Natural killer cell (primary cell): ENCODE data around the gene ETV2. TPM values are rescaled to one million over a fixed set of nuclear protein-coding genes. Genes with fewer than 3 reads are reported as not detected.
A peak's percentile ranks its signal among the peaks of the same experiment; 100 is the strongest.

Source experiments
- ATAC-seq, 3 donors: fragments of 150-1000 bp in 2 of 3; fragments of 200-7000 bp in 1 of 3; cut with Tn5 transposase; 1 replicate in 1 of 3; 2 replicates in 2 of 3; pipeline ENCODE4 v1.10.0; 2021; ENCODE audit warnings: mild to moderate bottlenecking in 2 of 3, moderate library complexity in 2 of 3
- DNase-seq, 2 donors: peaks; one replicate each; pipeline versions ENCODE4 v3.0.0 to v3.0.0-alpha.2; 2013 to 2021; ENCODE audit warnings: mixed read lengths in 1 of 2
- H3K27ac ChIP-seq: one replicate; pipeline ENCODE4 v1.5.1; 2013; ENCODE audit warnings: mild to moderate bottlenecking, low read length
- H3K27me3 ChIP-seq: one replicate; pipeline ENCODE4 v1.6.1; 2013; ENCODE audit warnings: low read length; ENCODE audit not compliant: control insufficient read depth, insufficient read depth
- H3K36me3 ChIP-seq: one replicate; pipeline ENCODE4 v1.6.1; 2013; ENCODE audit warnings: low read length; ENCODE audit not compliant: control insufficient read depth, insufficient read depth
- H3K4me1 ChIP-seq: one replicate; pipeline ENCODE4 v1.6.1; 2013; ENCODE audit warnings: low read length; ENCODE audit not compliant: control insufficient read depth, insufficient read depth
- H3K4me3 ChIP-seq: one replicate; pipeline ENCODE4 v1.5.1; 2013; ENCODE audit warnings: low read length
- H3K9me3 ChIP-seq: one replicate; pipeline ENCODE4 v1.6.1; 2013; ENCODE audit warnings: low read length; ENCODE audit not compliant: control insufficient read depth, insufficient read depth
- H3K27ac Mint-ChIP-seq, 2 donors: one replicate each; pipeline ENCODE4 v1.8.0; 2022; ENCODE audit warnings: mild to moderate bottlenecking in 2 of 2, mixed read lengths in 2 of 2, moderate library complexity in 1 of 2
- H3K27me3 Mint-ChIP-seq, 2 donors: one replicate each; pipeline ENCODE4 v1.8.0; 2022; ENCODE audit warnings: low read depth in 2 of 2, mixed read lengths in 2 of 2
- H3K36me3 Mint-ChIP-seq: one replicate; pipeline ENCODE4 v1.8.0; 2022; ENCODE audit warnings: mixed read lengths
- H3K4me1 Mint-ChIP-seq, 2 donors: one replicate each; pipeline ENCODE4 v1.8.0; 2022; ENCODE audit warnings: mixed read lengths in 2 of 2
- H3K4me3 Mint-ChIP-seq: one replicate; pipeline ENCODE4 v1.8.0; 2022; ENCODE audit warnings: mild to moderate bottlenecking, moderate library complexity, mixed read lengths
- H3K9me3 Mint-ChIP-seq, 2 donors: one replicate each; pipeline ENCODE4 v1.8.0; 2022; ENCODE audit warnings: mixed read lengths in 2 of 2
- WGBS: methylation state at CpG from one replicate; pipeline ENCODE4 v1.1.7; 2013; ENCODE audit warnings: missing lambda C conversion rate; ENCODE audit not compliant: insufficient coverage; 5-methylcytosine and 5-hydroxymethylcytosine counted together
- intact Hi-C: fragments of 100-400 bp; cut with micrococcal nuclease; formaldehyde crosslinking; loops from one replicate; pipeline ENCODE4 v1.14.2; 2022
- total RNA-seq, 4 donors: library from RNA; stranded (reverse); fragments of 120-200 nt in 1 of 4; gene quantifications; one replicate each; pipeline versions ENCODE4 v1.2.3 to v1.2.4, GENCODE V29; 2013 to 2022
- TF ChIP-seq, protein P1 (sequence below): fragments of 200-600 bp; IDR thresholded peaks from one replicate; pipeline ENCODE4 v1.8.0; 2022; ENCODE audit warnings: antibody characterized with exemption

Gene ETV2
- total RNA-seq, 3 donors from 2014 or later (not counting 1 experiment from before 2014, with no cell fraction given) = 0.48 to 2.0 (median 0.87) TPM

DNA sequence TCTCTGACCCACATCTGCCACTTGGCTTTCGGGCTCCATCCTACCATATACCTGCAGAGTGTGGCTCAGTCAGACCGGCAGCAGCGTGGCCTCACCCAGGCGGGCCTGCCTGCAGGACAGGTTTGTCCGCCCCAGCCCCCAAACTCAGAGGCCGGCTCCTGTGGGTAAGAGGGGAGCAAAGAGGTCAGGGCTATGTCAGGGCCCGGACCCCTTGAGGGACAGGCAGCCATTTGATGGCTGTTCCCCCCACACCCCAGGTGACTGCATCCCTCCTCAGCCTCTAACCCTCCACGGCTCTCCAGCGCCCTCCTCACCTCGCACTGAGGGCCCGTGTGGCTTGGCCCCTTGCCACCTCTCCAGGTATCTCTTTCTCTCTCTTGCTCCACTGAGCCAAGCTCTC lies 50.5 kb downstream of the ETV2 start:
- Histone ChIP-seq H3K4me1 (no peaks in the 10 kb centered on the region), H3K36me3 (no peaks in the 10 kb centered on the region), H3K27ac (no peak overlapping the region), H3K27me3 (no peaks in the 10 kb centered on the region), H3K4me3 (no peak overlapping the region), H3K9me3 (no peaks in the 10 kb centered on the region)
- Mint-ChIP-seq H3K27me3 (no peaks in the 10 kb centered on the region), H3K36me3 (no peaks in the 10 kb centered on the region), H3K4me1 (no peaks in the 10 kb centered on the region), H3K27ac (no peak overlapping the region), H3K4me3 (no peak overlapping the region), H3K9me3 (no peaks in the 10 kb centered on the region)
- DNase-seq = no peak
- TF ChIP-seq, protein P1, sequence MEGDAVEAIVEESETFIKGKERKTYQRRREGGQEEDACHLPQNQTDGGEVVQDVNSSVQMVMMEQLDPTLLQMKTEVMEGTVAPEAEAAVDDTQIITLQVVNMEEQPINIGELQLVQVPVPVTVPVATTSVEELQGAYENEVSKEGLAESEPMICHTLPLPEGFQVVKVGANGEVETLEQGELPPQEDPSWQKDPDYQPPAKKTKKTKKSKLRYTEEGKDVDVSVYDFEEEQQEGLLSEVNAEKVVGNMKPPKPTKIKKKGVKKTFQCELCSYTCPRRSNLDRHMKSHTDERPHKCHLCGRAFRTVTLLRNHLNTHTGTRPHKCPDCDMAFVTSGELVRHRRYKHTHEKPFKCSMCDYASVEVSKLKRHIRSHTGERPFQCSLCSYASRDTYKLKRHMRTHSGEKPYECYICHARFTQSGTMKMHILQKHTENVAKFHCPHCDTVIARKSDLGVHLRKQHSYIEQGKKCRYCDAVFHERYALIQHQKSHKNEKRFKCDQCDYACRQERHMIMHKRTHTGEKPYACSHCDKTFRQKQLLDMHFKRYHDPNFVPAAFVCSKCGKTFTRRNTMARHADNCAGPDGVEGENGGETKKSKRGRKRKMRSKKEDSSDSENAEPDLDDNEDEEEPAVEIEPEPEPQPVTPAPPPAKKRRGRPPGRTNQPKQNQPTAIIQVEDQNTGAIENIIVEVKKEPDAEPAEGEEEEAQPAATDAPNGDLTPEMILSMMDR = no peak
- WGBS = 87% methylated on average over 10 of the region's 11 CpGs
- intact Hi-C loops = loop anchor here (2.0 kb wide), 1 partner anchor 129 kb away; no protein-coding TSS in a partner anchor
- no peak for ATAC-seq

DNA sequence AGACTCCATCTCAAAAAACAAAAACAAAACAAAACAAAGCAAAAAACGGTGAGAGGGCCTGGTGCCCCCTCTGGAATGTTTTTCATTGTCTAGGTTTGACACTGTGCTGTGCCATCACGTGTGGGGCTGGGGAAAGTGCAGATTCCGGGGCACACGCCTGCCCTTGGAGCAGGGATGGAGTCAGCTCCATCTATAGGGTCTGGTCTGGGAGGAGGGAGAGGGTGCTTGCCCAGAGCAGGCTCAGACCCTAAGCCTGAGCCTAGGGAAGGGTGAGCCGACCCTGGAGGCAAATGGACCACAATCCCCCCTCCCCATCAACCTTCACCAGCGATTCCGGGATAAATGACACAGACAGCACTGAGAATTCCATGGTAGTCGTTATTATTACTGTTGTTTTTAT lies 51.9 kb downstream of the ETV2 start:
- DNase-seq (no peak), ATAC-seq (peak in 1 of 3 donors; percentile 9)
- no peaks in the 10 kb centered on the region for H3K36me3 ChIP-seq
- TF ChIP-seq, protein P1 = no peak
- Mint-ChIP-seq H3K9me3 (no peaks in the 10 kb centered on the region), H3K4me1 (no peaks in the 10 kb centered on the region), H3K36me3 (no peaks in the 10 kb centered on the region), H3K4me3 (no peak overlapping the region), H3K27ac (no peak overlapping the region), H3K27me3 (no peaks in the 10 kb centered on the region)
- intact Hi-C loops = loop anchor here (1.0 to 2.0 kb wide), 3 partner anchors 24 to 238 kb away; no protein-coding TSS in a partner anchor
- no peaks in the 10 kb centered on the region for H3K27me3 ChIP-seq
- no peak overlapping the region for H3K27ac ChIP-seq
- WGBS = 17% methylated on average over 6 of the region's 8 CpGs
- H3K9me3 ChIP-seq = no peaks in the 10 kb centered on the region
- H3K4me3 ChIP-seq = no peak overlapping the region
- no peaks in the 10 kb centered on the region for H3K4me1 ChIP-seq

DNA sequence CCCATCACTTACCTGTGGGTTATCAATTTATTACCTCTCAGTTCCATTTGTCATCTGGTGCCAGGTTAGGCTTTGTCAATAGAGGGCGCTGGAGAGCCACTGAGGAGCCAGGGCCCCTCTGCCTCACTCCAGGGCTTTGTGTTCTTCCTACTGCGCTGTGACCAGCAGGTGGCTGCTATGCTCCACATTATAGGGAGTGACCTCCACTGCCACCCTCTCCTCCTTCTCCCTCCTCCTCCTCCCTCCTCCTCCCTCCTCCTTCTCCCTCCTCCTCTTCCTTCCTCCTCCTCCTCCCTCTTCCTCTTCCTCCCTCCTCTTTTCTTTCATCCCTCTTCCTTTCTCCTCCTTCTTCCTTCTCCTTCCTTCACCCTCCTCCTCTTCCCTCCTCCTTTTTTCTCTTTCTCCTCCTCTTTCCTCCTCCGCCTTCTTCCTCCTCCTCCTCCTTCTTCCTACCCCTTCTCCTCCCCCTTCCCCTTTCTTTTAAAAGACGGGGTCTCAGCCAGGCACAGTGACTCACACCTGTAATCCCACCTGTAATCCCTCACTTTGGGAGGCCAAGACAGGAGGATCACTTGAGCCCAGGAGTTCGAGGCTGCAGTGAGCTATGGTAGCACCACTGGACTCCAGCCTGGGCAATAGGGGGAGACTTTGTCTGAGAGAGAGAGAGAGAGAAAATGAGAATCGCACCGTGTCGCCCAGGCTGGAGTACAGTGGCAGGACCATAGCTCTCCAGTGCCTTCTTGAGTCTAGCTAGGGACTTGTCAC lies 52.5 kb downstream of the ETV2 start:
- no peak overlapping the region for H3K27ac ChIP-seq
- DNase-seq (peak; percentile 78 to 96), ATAC-seq (peak; percentile 100)
- no peaks in the 10 kb centered on the region for H3K27me3 Mint-ChIP-seq
- no peaks in the 10 kb centered on the region for H3K4me1 Mint-ChIP-seq
- TF ChIP-seq, protein P1 = peak; percentile 97
- H3K36me3 ChIP-seq = no peaks in the 10 kb centered on the region
- no peaks in the 10 kb centered on the region for H3K27me3 ChIP-seq
- H3K9me3 ChIP-seq = no peaks in the 10 kb centered on the region
- no peak overlapping the region for H3K4me3 ChIP-seq
- H3K27ac Mint-ChIP-seq = no peak overlapping the region
- H3K4me3 Mint-ChIP-seq = no peak overlapping the region
- no peaks in the 10 kb centered on the region for H3K36me3 Mint-ChIP-seq
- H3K9me3 Mint-ChIP-seq = no peaks in the 10 kb centered on the region
- 36% methylated on average over 8 of the region's 8 CpGs for WGBS
- intact Hi-C loops = loop anchor here (1.0 to 2.0 kb wide), 3 partner anchors 23 to 237 kb away; no protein-coding TSS in a partner anchor
- no peaks in the 10 kb centered on the region for H3K4me1 ChIP-seq

Other genes starting within 250 kb of the ETV2 start
- gene FFAR2, start 193.5 kb upstream of the ETV2 start, total RNA-seq = 1 to 10 TPM in 2 of 3 donors, under 1 TPM in 1; 0.70 to 8.6 (median 1.6) TPM
- gene KRTDAP, start 151.3 kb upstream of the ETV2 start, total RNA-seq = not detected
- 10 to 100 TPM; 10.7 to 15.3 (median 11.3) TPM for gene DMKN, start 128.1 kb upstream of the ETV2 start, total RNA-seq
- gene SBSN, start 113.4 kb upstream of the ETV2 start, total RNA-seq = not detected
- not detected for gene GAPDHS, start 108.3 kb upstream of the ETV2 start, total RNA-seq
- gene TMEM147, start 96.1 kb upstream of the ETV2 start, total RNA-seq = 10 to 100 TPM; 30.6 to 37.9 (median 31.2) TPM
- not detected for gene ATP4A, start 78.1 kb upstream of the ETV2 start, total RNA-seq
- not detected for gene PMIS2, start 55.6 kb upstream of the ETV2 start, total RNA-seq
- gene HAUS5, start 29.0 kb upstream of the ETV2 start, total RNA-seq = 10 to 100 TPM; 17.5 to 26.4 (median 21.6) TPM
- 10 to 100 TPM; 51.6 to 61.7 (median 58.2) TPM for gene RBM42, start 12.7 kb upstream of the ETV2 start, total RNA-seq
- 100 to 1,000 TPM; 213 to 247 (median 215) TPM for gene COX6B1, start 6.6 kb downstream of the ETV2 start, total RNA-seq
- gene UPK1A, start 24.8 kb downstream of the ETV2 start, total RNA-seq = not detected
- gene ZBTB32, start 62.8 kb downstream of the ETV2 start, total RNA-seq = 1 to 10 TPM in 1 of 3 donors, under 1 TPM in 2; 0.27 to 1.8 (median 0.35) TPM
- gene KMT2B, start 76.3 kb downstream of the ETV2 start, total RNA-seq = 10 to 100 TPM; 60.8 to 70.9 (median 70.7) TPM
- gene IGFLR1, start 100.7 kb downstream of the ETV2 start, total RNA-seq = 10 to 100 TPM; 57.7 to 75.6 (median 69.6) TPM
- 10 to 100 TPM; 63.7 to 78.2 (median 73.0) TPM for gene U2AF1L4, start 103.7 kb downstream of the ETV2 start, total RNA-seq
- 10 to 100 TPM; 38.5 to 45.0 (median 41.0) TPM for gene PSENEN, start 103.9 kb downstream of the ETV2 start, total RNA-seq
- 10 to 100 TPM; 16.7 to 22.1 (median 18.2) TPM for gene LIN37, start 106.8 kb downstream of the ETV2 start, total RNA-seq
- not detected for gene HSPB6, start 115.3 kb downstream of the ETV2 start, total RNA-seq
- gene PROSER3, start 116.4 kb downstream of the ETV2 start, total RNA-seq = 10 to 100 TPM; 33.1 to 40.2 (median 35.9) TPM
- 10 to 100 TPM; 34.4 to 39.3 (median 37.5) TPM for gene ARHGAP33, start 133.8 kb downstream of the ETV2 start, total RNA-seq
- not detected for gene PRODH2, start 171.1 kb downstream of the ETV2 start, total RNA-seq
- gene NPHS1, start 210.8 kb downstream of the ETV2 start, total RNA-seq = under 1 TPM in 1 of 3 donors, not detected in 2; 0.93 TPM
- gene KIRREL2, start 215.2 kb downstream of the ETV2 start, total RNA-seq = under 1 TPM in 1 of 3 donors, not detected in 2; 0.27 TPM
- gene APLP1, start 226.8 kb downstream of the ETV2 start, total RNA-seq = not detected